Activated T-helper 17 cell treated with anti-CD3 and anti-CD28 coated beads, Interleukin-2, amount 50 U/mL, for 72 hours (primary cell): ENCODE results near the gene CLMN. TPM values are rescaled to one million over a fixed set of nuclear protein-coding genes. Genes with fewer than 3 reads are reported as not detected.

Experiments used
- ATAC-seq: fragments of 150-1000 bp; cut with Tn5 transposase; replicated peaks from 2 replicates; pipeline ENCODE4 v1.10.0; 2021; ENCODE audit warnings: mild to moderate bottlenecking, moderate library complexity
- H3K27ac Mint-ChIP-seq: one replicate; pipeline ENCODE4 v1.8.0; 2022; ENCODE audit warnings: mixed read lengths
- H3K27me3 Mint-ChIP-seq: one replicate; pipeline ENCODE4 v1.8.0; 2022; ENCODE audit warnings: mixed read lengths
- H3K36me3 Mint-ChIP-seq: one replicate; pipeline ENCODE4 v1.8.0; 2022; ENCODE audit warnings: low read depth, mild to moderate bottlenecking, mixed read lengths
- H3K4me1 Mint-ChIP-seq: one replicate; pipeline ENCODE4 v1.8.0; 2022; ENCODE audit warnings: mixed read lengths
- H3K4me3 Mint-ChIP-seq: one replicate; pipeline ENCODE4 v1.8.0; 2022; ENCODE audit warnings: mild to moderate bottlenecking, mixed read lengths
- H3K9me3 Mint-ChIP-seq: one replicate; pipeline ENCODE4 v1.8.0; 2022; ENCODE audit warnings: mixed read lengths
- total RNA-seq, 2 donors: library from RNA; stranded (reverse); gene quantifications; one replicate each; pipeline ENCODE4 v1.2.3, GENCODE V29; 2022

CLMN gene
- total RNA-seq, 2 donors from 2014 or later, result 0.95 to 5.3 TPM

GRCh38 chr14:95296966-95297365, 22.7 kb downstream of the CLMN start:
- peaks cover 33% of the 10 kb centered on the region for H3K27me3 Mint-ChIP-seq
- no peaks in the 10 kb centered on the region for H3K4me1 Mint-ChIP-seq
- peaks cover 4% of the 10 kb centered on the region for H3K9me3 Mint-ChIP-seq
- no peak for ATAC-seq
- no peaks in the 10 kb centered on the region for H3K36me3 Mint-ChIP-seq
- no peak overlapping the region for H3K27ac Mint-ChIP-seq
- no peak overlapping the region for H3K4me3 Mint-ChIP-seq

GRCh38 chr14:95295600-95296376, 23.9 kb downstream of the CLMN start:
- no peaks in the 10 kb centered on the region for H3K4me1 Mint-ChIP-seq
- H3K9me3 Mint-ChIP-seq, result peaks cover 4% of the 10 kb centered on the region
- ATAC-seq, result no peak
- H3K36me3 Mint-ChIP-seq, result no peaks in the 10 kb centered on the region
- H3K27ac Mint-ChIP-seq, result no peak overlapping the region
- H3K27me3 Mint-ChIP-seq, result peaks cover 27% of the 10 kb centered on the region
- H3K4me3 Mint-ChIP-seq, result no peak overlapping the region

GRCh38 chr14:95294834-95295599, 24.7 kb downstream of the CLMN start:
- no peak overlapping the region for H3K27ac Mint-ChIP-seq
- H3K4me3 Mint-ChIP-seq, result no peak overlapping the region
- no peaks in the 10 kb centered on the region for H3K4me1 Mint-ChIP-seq
- peaks cover 4% of the 10 kb centered on the region for H3K9me3 Mint-ChIP-seq
- no peak for ATAC-seq
- peaks cover 26% of the 10 kb centered on the region for H3K27me3 Mint-ChIP-seq
- H3K36me3 Mint-ChIP-seq, result no peaks in the 10 kb centered on the region

- peaks cover 21% of the 10 kb centered on the region for H3K27me3 Mint-ChIP-seq
- peaks cover 4% of the 10 kb centered on the region for H3K9me3 Mint-ChIP-seq
- H3K36me3 Mint-ChIP-seq, result no peaks in the 10 kb centered on the region
- H3K27ac Mint-ChIP-seq, result no peak overlapping the region
- H3K4me1 Mint-ChIP-seq, result no peaks in the 10 kb centered on the region
- no peak for ATAC-seq
- no peak overlapping the region for H3K4me3 Mint-ChIP-seq
Measured at GRCh38 chr14:95294320-95294719, 25.4 kb downstream of the CLMN start.

GRCh38 chr14:95293449-95293848, 26.3 kb downstream of the CLMN start:
- Mint-ChIP-seq H3K9me3 (peaks cover 4% of the 10 kb centered on the region), H3K36me3 (no peaks in the 10 kb centered on the region), H3K27ac (no peak overlapping the region), H3K27me3 (peaks cover 26% of the 10 kb centered on the region), H3K4me1 (no peaks in the 10 kb centered on the region), H3K4me3 (no peak overlapping the region)
- no peak for ATAC-seq

- peaks cover 30% of the 10 kb centered on the region for H3K27me3 Mint-ChIP-seq
Measured at GRCh38 chr14:95292660-95293425, 26.9 kb downstream of the CLMN start.

GRCh38 chr14:95291859-95292542, 27.7 kb downstream of the CLMN start:
- Mint-ChIP-seq H3K9me3 (peaks cover 4% of the 10 kb centered on the region), H3K4me3 (no peak overlapping the region), H3K27ac (no peak overlapping the region), H3K27me3 (peaks cover 33% of the 10 kb centered on the region), H3K36me3 (no peaks in the 10 kb centered on the region), H3K4me1 (no peaks in the 10 kb centered on the region)
- no peak for ATAC-seq

More at GRCh38 chr14:95292660-95293425, 26.9 kb downstream of the CLMN start:
- Mint-ChIP-seq H3K4me1 (no peaks in the 10 kb centered on the region), H3K27ac (no peak overlapping the region), H3K36me3 (no peaks in the 10 kb centered on the region), H3K4me3 (no peak overlapping the region), H3K9me3 (peaks cover 4% of the 10 kb centered on the region)
- ATAC-seq, result no peak

- H3K4me3 Mint-ChIP-seq, result no peak overlapping the region
- no peak for ATAC-seq
- peaks cover 3% of the 10 kb centered on the region for H3K9me3 Mint-ChIP-seq
- no peak overlapping the region for H3K27ac Mint-ChIP-seq
- H3K27me3 Mint-ChIP-seq, result peaks cover 33% of the 10 kb centered on the region
- H3K4me1 Mint-ChIP-seq, result no peaks in the 10 kb centered on the region
- H3K36me3 Mint-ChIP-seq, result no peaks in the 10 kb centered on the region
Measured at GRCh38 chr14:95290871-95291431, 28.8 kb downstream of the CLMN start.

GRCh38 chr14:95290021-95290420, 29.7 kb downstream of the CLMN start:
- H3K27ac Mint-ChIP-seq, result no peak overlapping the region
- no peak overlapping the region for H3K4me3 Mint-ChIP-seq
- H3K36me3 Mint-ChIP-seq, result no peaks in the 10 kb centered on the region
- H3K9me3 Mint-ChIP-seq, result no peaks in the 10 kb centered on the region
- no peak for ATAC-seq
- no peaks in the 10 kb centered on the region for H3K4me1 Mint-ChIP-seq
- peaks cover 35% of the 10 kb centered on the region for H3K27me3 Mint-ChIP-seq

- ATAC-seq, result no peak
- Mint-ChIP-seq H3K9me3 (no peaks in the 10 kb centered on the region), H3K36me3 (no peaks in the 10 kb centered on the region), H3K27me3 (peaks cover 31% of the 10 kb centered on the region), H3K27ac (no peak overlapping the region), H3K4me3 (no peak overlapping the region), H3K4me1 (no peaks in the 10 kb centered on the region)
Measured at GRCh38 chr14:95289323-95290010, 30.2 kb downstream of the CLMN start.

GRCh38 chr14:95288672-95289322, 30.9 kb downstream of the CLMN start:
- Mint-ChIP-seq H3K9me3 (no peaks in the 10 kb centered on the region), H3K4me1 (no peaks in the 10 kb centered on the region), H3K27ac (no peak overlapping the region), H3K27me3 (peaks cover 31% of the 10 kb centered on the region), H3K4me3 (no peak overlapping the region), H3K36me3 (no peaks in the 10 kb centered on the region)
- no peak for ATAC-seq

GRCh38 chr14:95287176-95287754, 32.4 kb downstream of the CLMN start:
- ATAC-seq, result no peak
- H3K4me3 Mint-ChIP-seq, result no peak overlapping the region
- no peaks in the 10 kb centered on the region for H3K9me3 Mint-ChIP-seq

GRCh38 chr14:95286645-95287044, 33.1 kb downstream of the CLMN start:
- H3K27me3 Mint-ChIP-seq, result peaks cover 28% of the 10 kb centered on the region
- no peaks in the 10 kb centered on the region for H3K9me3 Mint-ChIP-seq
- H3K4me3 Mint-ChIP-seq, result no peak overlapping the region
- H3K36me3 Mint-ChIP-seq, result no peaks in the 10 kb centered on the region
- no peak for ATAC-seq
- H3K27ac Mint-ChIP-seq, result no peak overlapping the region
- no peaks in the 10 kb centered on the region for H3K4me1 Mint-ChIP-seq

More at GRCh38 chr14:95287176-95287754, 32.4 kb downstream of the CLMN start:
- Mint-ChIP-seq H3K4me1 (no peaks in the 10 kb centered on the region), H3K36me3 (no peaks in the 10 kb centered on the region), H3K27me3 (peaks cover 28% of the 10 kb centered on the region), H3K27ac (no peak overlapping the region)
